HEK293 (cell line): Measurements from ENCODE around the gene TMEM51.

Source experiments
- BCL11B ChIP-seq: fragments of 450-650 bp; formaldehyde crosslinking; IDR thresholded peaks from 2 replicates; pipeline ENCODE4 v1.5.1; 2016; ENCODE audit warnings: low read depth, missing biosample characterization, missing genetic modification characterization
- KLF10 ChIP-seq: fragments of 450-650 bp; IDR thresholded peaks from 2 replicates; pipeline ENCODE4 v1.5.1; 2018; ENCODE audit warnings: missing biosample characterization, mild to moderate bottlenecking, missing genetic modification characterization
- KLF16 ChIP-seq: fragments of 450-650 bp; formaldehyde crosslinking; IDR thresholded peaks from 2 replicates; pipeline ENCODE4 v1.5.1; 2017; ENCODE audit warnings: missing biosample characterization, missing genetic modification characterization
- KLF17 ChIP-seq: fragments of 450-650 bp; formaldehyde crosslinking; IDR thresholded peaks from 2 replicates; pipeline ENCODE4 v1.5.1; 2016; ENCODE audit warnings: missing biosample characterization, missing genetic modification characterization
- MYNN ChIP-seq: fragments of 450-650 bp; formaldehyde crosslinking; IDR thresholded peaks from 2 replicates; pipeline ENCODE4 v1.5.1; 2016; ENCODE audit warnings: missing biosample characterization, missing genetic modification characterization, borderline replicate concordance
- PRDM4 ChIP-seq: fragments of 450-650 bp; formaldehyde crosslinking; IDR thresholded peaks from 2 replicates; pipeline ENCODE4 v1.5.1; 2017; ENCODE audit warnings: missing biosample characterization, missing genetic modification characterization
- REPIN1 ChIP-seq: fragments of 450-650 bp; formaldehyde crosslinking; IDR thresholded peaks from 2 replicates; pipeline ENCODE4 v1.5.1; 2017; ENCODE audit warnings: missing biosample characterization, missing genetic modification characterization, low read depth
- SCRT2 ChIP-seq: fragments of 450-650 bp; formaldehyde crosslinking; IDR thresholded peaks from 2 replicates; pipeline ENCODE4 v1.5.1; 2016; ENCODE audit warnings: missing biosample characterization, missing genetic modification characterization
- SP3 ChIP-seq: fragments of 450-650 bp; formaldehyde crosslinking; IDR thresholded peaks from 2 replicates; pipeline ENCODE4 v1.5.1; 2016; ENCODE audit warnings: missing biosample characterization, missing genetic modification characterization
- TCF7L2 ChIP-seq: IDR thresholded peaks from 2 replicates; pipeline ENCODE4 v1.6.1; 2011; ENCODE audit warnings: low read depth, mild to moderate bottlenecking, inconsistent platforms, low read length, moderate library complexity, borderline replicate concordance
- ZBTB10 ChIP-seq: fragments of 450-650 bp; formaldehyde crosslinking; IDR thresholded peaks from 2 replicates; pipeline ENCODE4 v1.5.1; 2016; ENCODE audit warnings: missing biosample characterization, missing genetic modification characterization
- ZBTB7A ChIP-seq: fragments of 450-650 bp; formaldehyde crosslinking; IDR thresholded peaks from 2 replicates; pipeline ENCODE4 v1.5.1; 2016; ENCODE audit warnings: low read depth, missing biosample characterization, missing genetic modification characterization
- ZNF133 ChIP-seq: fragments of 450-650 bp; formaldehyde crosslinking; IDR thresholded peaks from 2 replicates; pipeline ENCODE4 v1.5.1; 2016; ENCODE audit warnings: missing biosample characterization, missing genetic modification characterization
- ZNF184 ChIP-seq: fragments of 450-650 bp; IDR thresholded peaks from 2 replicates; pipeline ENCODE4 v1.5.1; 2018; ENCODE audit warnings: missing biosample characterization, mild to moderate bottlenecking, missing genetic modification characterization
- ZNF2 ChIP-seq: fragments of 450-650 bp; formaldehyde crosslinking; IDR thresholded peaks from 2 replicates; pipeline ENCODE4 v1.5.1; 2016; ENCODE audit warnings: missing biosample characterization, missing genetic modification characterization
- ZNF394 ChIP-seq: fragments of 450-650 bp; formaldehyde crosslinking; IDR thresholded peaks from 2 replicates; pipeline ENCODE4 v1.5.1; 2016; ENCODE audit warnings: missing biosample characterization, missing genetic modification characterization, mild to moderate bottlenecking, moderate library complexity, borderline replicate concordance
- ZNF416 ChIP-seq: fragments of 450-650 bp; formaldehyde crosslinking; IDR thresholded peaks from 2 replicates; pipeline ENCODE4 v1.5.1; 2016; ENCODE audit warnings: missing biosample characterization, missing genetic modification characterization
- ZNF423 ChIP-seq: fragments of 450-650 bp; formaldehyde crosslinking; IDR thresholded peaks from 2 replicates; pipeline ENCODE4 v1.5.1; 2016; ENCODE audit warnings: missing biosample characterization, missing genetic modification characterization
- ZNF555 ChIP-seq: fragments of 450-650 bp; formaldehyde crosslinking; conservative IDR thresholded peaks from 2 replicates; pipeline ENCODE4 v1.5.1; 2017; ENCODE audit warnings: missing biosample characterization, mild to moderate bottlenecking, missing genetic modification characterization, inconsistent platforms
- ZNF704 ChIP-seq: fragments of 450-650 bp; formaldehyde crosslinking; IDR thresholded peaks from 2 replicates; pipeline ENCODE4 v1.5.1; 2016; ENCODE audit warnings: missing biosample characterization, missing genetic modification characterization
- ZNF707 ChIP-seq: fragments of 450-650 bp; formaldehyde crosslinking; IDR thresholded peaks from 2 replicates; pipeline ENCODE4 v1.5.1; 2016; ENCODE audit warnings: missing biosample characterization, missing genetic modification characterization
- ZNF747 ChIP-seq: fragments of 450-650 bp; formaldehyde crosslinking; IDR thresholded peaks from 2 replicates; pipeline ENCODE4 v1.5.1; 2016; ENCODE audit warnings: missing biosample characterization, missing genetic modification characterization
- ZNF776 ChIP-seq: fragments of 450-650 bp; formaldehyde crosslinking; IDR thresholded peaks from 2 replicates; pipeline ENCODE4 v1.5.0; 2017; ENCODE audit warnings: missing biosample characterization, missing genetic modification characterization, borderline replicate concordance
- TF ChIP-seq, protein P1 (sequence below): fragments of 450-650 bp; formaldehyde crosslinking; IDR thresholded peaks from 2 replicates; pipeline ENCODE4 v1.5.1; 2016; ENCODE audit warnings: missing biosample characterization, missing genetic modification characterization
- TF ChIP-seq, protein P2 (sequence below): fragments of 450-650 bp; formaldehyde crosslinking; IDR thresholded peaks from 2 replicates; pipeline ENCODE4 v1.5.1; 2016; ENCODE audit warnings: missing biosample characterization, missing genetic modification characterization
- TF ChIP-seq, protein P3 (sequence below): fragments of 450-650 bp; formaldehyde crosslinking; IDR thresholded peaks from 2 replicates; pipeline ENCODE4 v1.5.1; 2016; ENCODE audit warnings: missing biosample characterization, missing genetic modification characterization

The TMEM51 gene

DNA sequence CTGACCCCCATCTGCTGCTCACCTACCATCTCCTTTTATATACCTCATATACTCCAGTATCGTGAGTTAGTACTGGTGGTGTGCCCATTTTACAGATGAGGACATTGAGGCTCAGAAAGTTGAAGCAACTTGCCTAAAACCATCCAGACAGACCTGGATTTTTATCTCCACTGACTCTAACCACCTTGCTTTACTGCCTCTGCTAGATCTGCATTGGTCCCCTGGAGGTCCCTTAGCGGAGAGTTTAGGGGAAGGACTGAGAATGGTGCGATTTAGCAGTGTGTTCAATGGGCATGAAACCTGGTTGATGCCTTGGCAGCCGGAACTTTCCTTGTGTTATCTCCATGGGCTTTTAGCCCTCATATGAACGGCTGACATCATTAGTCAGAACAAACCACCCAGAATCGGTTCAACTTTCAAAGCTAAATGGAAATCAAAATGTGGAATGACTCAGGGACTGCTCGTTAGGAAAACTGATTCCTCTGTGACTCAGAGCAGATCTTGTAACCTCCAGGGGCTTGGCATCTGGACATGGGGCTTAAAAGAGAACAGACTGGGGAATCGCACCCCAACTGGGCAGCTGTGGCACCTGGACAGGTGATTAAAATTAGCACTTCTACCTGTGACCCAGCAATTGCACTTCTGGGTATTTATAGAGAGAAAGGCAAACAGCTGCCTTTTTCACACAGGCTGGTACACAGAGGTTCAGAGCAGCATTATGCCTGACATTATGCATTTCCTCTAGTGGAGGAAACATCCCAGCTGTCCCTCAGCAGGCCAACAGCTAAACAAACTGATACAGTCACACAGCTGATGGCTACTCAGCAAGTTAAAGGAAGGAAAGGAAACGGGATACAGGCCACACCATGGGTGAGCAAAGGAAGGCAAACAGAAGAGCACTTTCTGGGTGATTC is 25.3 kb downstream of the TMEM51 start (continued):
- TF ChIP-seq SP3 (tag by site-specific recombination) (no peak), KLF17 (peak; percentile 49; the same call in 1 of the 2 replicates), ZBTB10 (tag by site-specific recombination) (no peak), ZNF776 (no peak), MYNN (no peak), ZNF416 (tag by site-specific recombination) (no peak), ZNF133 (tag by site-specific recombination) (no peak), REPIN1 (tag by site-specific recombination) (no peak), TCF7L2 (no peak), ZBTB7A (tag by site-specific recombination) (no peak), ZNF184 (tag by site-specific recombination) (0 out of 2 replicates have a peak, but pooled peaks have one; percentile 73), BCL11B (tag by site-specific recombination) (no peak), ZNF423 (tag by site-specific recombination) (no peak), PRDM4 (tag by site-specific recombination) (no peak), SCRT2 (no peak), ZNF704 (tag by site-specific recombination) (no peak), ZNF707 (tag by site-specific recombination) (no peak), ZNF555 (tag by site-specific recombination) (no peak), ZNF747 (tag by site-specific recombination) (no peak), ZNF2 (tag by site-specific recombination) (no peak), KLF16 (tag by site-specific recombination) (no peak), ZNF394 (tag by site-specific recombination) (no peak), KLF10 (tag by site-specific recombination) (0 out of 2 replicates have a peak, but pooled peaks have one; percentile 28)
- TF ChIP-seq, protein P1, sequence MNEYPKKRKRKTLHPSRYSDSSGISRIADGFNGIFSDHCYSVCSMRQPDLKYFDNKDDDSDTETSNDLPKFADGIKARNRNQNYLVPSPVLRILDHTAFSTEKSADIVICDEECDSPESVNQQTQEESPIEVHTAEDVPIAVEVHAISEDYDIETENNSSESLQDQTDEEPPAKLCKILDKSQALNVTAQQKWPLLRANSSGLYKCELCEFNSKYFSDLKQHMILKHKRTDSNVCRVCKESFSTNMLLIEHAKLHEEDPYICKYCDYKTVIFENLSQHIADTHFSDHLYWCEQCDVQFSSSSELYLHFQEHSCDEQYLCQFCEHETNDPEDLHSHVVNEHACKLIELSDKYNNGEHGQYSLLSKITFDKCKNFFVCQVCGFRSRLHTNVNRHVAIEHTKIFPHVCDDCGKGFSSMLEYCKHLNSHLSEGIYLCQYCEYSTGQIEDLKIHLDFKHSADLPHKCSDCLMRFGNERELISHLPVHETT (tag by site-specific recombination), result no peak; the same call in none of the 2 replicates
- TF ChIP-seq, protein P2, sequence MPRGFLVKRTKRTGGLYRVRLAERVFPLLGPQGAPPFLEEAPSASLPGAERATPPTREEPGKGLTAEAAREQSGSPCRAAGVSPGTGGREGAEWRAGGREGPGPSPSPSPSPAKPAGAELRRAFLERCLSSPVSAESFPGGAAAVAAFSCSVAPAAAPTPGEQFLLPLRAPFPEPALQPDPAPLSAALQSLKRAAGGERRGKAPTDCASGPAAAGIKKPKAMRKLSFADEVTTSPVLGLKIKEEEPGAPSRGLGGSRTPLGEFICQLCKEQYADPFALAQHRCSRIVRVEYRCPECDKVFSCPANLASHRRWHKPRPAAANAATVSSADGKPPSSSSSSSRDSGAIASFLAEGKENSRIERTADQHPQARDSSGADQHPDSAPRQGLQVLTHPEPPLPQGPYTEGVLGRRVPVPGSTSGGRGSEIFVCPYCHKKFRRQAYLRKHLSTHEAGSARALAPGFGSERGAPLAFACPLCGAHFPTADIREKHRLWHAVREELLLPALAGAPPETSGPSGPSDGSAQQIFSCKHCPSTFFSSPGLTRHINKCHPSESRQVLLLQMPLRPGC (tag by site-specific recombination), result peak; percentile 73
- TF ChIP-seq, protein P3, sequence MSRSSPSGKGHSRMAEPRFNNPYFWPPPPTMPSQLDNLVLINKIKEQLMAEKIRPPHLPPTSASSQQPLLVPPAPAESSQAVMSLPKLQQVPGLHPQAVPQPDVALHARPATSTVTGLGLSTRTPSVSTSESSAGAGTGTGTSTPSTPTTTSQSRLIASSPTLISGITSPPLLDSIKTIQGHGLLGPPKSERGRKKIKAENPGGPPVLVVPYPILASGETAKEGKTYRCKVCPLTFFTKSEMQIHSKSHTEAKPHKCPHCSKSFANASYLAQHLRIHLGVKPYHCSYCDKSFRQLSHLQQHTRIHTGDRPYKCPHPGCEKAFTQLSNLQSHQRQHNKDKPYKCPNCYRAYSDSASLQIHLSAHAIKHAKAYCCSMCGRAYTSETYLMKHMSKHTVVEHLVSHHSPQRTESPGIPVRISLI, result no peak
